GM12873 (cell line): Measurements from ENCODE around the gene GADD45A.

Experiments
- TF ChIP-seq, protein P1 (sequence below): IDR thresholded peaks from 2 replicates; pipeline ENCODE4 v1.5.1; 2012; ENCODE audit warnings: low read depth, mild to moderate bottlenecking, moderate library complexity, low read length, control low read depth; ENCODE audit not compliant: insufficient read depth; ENCODE audit errors: missing control alignments

The GADD45A gene, protein sequence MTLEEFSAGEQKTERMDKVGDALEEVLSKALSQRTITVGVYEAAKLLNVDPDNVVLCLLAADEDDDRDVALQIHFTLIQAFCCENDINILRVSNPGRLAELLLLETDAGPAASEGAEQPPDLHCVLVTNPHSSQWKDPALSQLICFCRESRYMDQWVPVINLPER

DNA sequence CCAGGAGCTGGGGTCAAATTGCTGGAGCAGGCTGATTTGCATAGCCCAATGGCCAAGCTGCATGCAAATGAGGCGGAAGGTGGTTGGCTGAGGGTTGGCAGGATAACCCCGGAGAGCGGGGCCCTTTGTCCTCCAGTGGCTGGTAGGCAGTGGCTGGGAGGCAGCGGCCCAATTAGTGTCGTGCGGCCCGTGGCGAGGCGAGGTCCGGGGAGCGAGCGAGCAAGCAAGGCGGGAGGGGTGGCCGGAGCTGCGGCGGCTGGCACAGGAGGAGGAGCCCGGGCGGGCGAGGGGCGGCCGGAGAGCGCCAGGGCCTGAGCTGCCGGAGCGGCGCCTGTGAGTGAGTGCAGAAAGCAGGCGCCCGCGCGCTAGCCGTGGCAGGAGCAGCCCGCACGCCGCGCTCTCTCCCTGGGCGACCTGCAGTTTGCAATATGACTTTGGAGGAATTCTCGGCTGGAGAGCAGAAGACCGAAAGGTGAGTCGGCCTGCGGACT is at the start of gene GADD45A:
TSS of gene GADD45A (plus strand) at position 135 of the 491 bp plus-strand sequence. CDS start at position 429, 294 bp downstream.
- TF ChIP-seq, protein P1, sequence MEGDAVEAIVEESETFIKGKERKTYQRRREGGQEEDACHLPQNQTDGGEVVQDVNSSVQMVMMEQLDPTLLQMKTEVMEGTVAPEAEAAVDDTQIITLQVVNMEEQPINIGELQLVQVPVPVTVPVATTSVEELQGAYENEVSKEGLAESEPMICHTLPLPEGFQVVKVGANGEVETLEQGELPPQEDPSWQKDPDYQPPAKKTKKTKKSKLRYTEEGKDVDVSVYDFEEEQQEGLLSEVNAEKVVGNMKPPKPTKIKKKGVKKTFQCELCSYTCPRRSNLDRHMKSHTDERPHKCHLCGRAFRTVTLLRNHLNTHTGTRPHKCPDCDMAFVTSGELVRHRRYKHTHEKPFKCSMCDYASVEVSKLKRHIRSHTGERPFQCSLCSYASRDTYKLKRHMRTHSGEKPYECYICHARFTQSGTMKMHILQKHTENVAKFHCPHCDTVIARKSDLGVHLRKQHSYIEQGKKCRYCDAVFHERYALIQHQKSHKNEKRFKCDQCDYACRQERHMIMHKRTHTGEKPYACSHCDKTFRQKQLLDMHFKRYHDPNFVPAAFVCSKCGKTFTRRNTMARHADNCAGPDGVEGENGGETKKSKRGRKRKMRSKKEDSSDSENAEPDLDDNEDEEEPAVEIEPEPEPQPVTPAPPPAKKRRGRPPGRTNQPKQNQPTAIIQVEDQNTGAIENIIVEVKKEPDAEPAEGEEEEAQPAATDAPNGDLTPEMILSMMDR, result no peak

DNA sequence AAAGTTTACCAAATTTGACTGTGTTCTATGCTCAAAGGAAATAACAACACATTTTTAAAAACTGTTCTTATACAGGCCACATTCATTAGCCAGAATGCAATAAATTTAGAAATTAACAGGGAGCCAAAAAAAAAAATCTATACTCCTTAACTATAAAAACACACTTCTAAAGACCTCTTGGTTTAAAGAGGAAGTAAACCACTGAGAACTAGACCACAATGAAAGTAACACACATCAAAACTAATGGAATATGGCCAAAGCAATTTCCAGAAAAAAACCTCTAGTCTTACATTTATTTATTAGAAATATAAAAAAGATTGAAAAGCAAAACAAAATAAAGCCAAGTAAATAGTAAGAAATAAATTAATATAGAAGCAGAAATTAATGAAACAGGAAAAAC is 48.9 kb upstream of the GADD45A start:
- TF ChIP-seq, protein P1, result no peak

DNA sequence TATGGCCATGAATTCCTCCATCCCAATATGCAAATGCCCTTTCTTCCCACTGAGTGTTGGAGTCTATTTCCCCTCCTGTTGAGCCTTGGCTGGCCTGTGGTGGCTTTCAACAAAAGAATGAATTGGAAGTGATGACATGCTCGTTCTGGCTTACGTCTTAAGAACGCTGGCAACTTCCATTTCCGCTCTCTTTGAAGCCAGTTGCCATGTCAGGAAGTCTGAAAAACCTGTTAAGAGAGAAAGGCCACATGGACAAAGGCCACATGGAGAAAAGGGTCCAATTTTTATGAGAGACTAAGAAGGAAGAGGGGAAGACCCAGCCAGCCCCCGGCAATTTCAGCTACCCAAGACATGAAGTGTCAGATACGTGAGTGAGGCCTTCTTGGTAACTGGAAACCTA is 45.6 kb upstream of the GADD45A start:
- TF ChIP-seq, protein P1, result no peak

DNA sequence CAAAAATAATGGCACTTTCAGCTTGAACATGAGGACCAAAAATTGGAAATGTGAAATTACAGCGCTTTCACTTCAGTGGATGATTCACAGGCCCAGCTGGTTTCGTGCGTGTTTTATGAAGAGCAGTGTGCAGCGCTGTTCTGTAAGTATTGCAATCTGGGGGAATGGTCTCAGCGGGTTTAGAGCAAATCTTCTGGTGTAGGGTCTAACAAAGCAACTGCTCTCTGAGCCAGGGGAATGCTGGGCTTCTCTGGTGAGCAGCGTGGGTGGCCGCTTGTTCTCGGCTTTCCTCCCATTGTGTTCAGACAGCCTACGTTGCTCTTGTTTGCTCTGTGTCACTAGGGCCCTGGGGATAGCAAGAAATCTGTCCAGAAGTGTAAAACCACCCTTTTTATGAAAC is 42.4 kb upstream of the GADD45A start:
- TF ChIP-seq, protein P1, result no peak

DNA sequence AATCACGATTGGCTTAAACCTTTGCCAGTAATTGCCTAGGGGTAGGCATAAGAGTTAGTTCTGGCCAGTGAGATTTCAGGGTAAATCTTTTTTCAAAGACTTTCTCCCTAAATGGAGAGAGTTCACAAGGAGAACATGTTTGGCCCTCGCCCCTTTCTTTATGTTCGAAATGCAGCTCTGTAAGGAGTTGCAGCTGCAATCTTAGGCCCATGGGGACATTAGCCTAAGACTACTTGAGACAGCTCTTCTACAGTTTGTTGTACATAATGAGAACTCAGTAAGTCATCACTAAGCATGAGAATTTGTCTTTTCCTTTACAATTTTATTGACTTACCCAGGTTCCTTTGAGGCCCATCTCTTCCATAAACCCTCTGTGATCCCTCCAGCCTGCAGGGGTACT is 40.4 kb upstream of the GADD45A start:
- TF ChIP-seq, protein P1, result no peak

DNA sequence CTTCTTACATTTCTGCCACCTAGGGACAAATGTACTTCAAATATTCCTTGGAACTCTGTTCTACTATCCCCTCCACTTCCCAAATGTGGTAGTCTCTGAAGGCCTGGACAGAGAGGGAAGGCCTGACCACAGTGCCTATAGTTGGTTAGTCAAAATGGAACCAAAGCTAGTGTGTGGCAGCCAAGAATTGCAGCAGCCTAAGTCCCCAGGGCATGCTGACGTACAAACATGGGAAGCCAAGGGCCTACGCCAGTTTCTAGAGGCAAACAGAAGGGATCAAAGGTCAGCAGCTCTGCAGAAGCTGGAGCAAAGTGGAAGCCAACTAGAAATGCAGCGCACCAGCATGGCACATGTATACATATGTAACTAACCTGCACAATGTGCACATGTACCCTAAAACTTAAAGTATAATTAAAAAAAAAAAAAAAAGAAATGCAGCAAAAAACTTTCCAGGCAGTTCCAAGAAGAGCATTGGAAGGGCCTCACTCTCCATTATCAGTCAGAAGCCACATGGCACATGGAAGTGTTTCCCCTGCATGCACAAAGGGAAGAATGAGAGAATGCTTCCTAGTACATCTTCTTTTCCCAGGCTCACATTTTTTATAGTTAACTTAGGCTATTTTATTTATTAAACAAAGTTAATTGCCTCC is 39.4 kb upstream of the GADD45A start:
- TF ChIP-seq, protein P1, result no peak

DNA sequence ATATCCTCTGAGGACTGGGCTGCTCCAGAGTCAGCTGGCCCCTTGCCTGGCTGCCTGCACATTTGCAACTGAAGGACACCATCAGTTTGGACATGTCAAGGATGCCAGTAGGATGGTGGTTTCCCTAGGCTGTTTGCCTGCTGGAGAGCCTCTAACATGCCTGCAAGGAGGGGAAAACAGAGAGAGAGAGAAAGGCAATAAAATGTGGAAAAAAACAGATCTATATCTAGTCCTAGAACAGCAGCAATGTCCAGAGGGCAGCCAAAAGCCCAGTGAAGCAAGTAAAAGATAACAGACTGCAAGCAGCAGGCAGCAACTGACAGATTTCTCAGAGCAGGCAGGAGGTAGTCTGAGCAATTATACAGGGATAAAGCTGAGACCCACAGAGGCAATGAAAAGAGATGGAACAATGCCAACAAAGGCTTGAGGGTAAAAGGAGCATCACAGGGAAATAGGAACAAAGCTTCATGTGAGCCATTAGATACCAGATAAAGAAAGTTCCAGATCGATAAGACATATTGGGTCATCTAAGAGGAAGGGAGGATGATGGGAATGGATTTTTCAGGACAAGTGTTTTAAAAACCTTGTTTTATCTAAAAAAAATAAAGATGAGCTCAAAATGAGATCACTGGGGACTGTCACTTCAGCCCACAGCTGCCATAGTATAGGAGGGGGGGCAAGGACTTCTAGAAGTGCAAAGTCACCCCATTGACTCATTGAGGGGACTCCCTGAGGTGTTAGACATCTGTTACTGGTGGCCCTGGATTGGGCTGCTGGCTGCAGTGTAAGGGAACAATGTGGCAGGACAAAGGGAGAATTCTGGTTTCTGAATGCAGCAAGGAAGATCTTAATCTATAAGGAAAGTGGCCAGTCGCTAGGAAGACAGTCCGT is 38.6 kb upstream of the GADD45A start:
- TF ChIP-seq, protein P1, result no peak
